Mesothelial cell of epicardium (in vitro differentiated cells): Measurements from ENCODE around the gene TXNRD3. TPM values are rescaled to one million over a fixed set of nuclear protein-coding genes. Genes with fewer than 3 reads are reported as not detected.

Experiments
- DNase-seq, 2 experiments: peaks; one replicate each; pipeline ENCODE4 v3.0.0; 2021; ENCODE audit warnings: low spot score in 2 of 2; ENCODE audit not compliant: unreplicated experiment in 2 of 2
- H3K27ac Mint-ChIP-seq: 2 replicates; pipeline ENCODE4 v1.8.0; 2021; ENCODE audit warnings: mixed read lengths
- H3K27me3 Mint-ChIP-seq: 2 replicates; pipeline ENCODE4 v1.8.0; 2021; ENCODE audit warnings: low read depth, mixed read lengths
- H3K36me3 Mint-ChIP-seq: 2 replicates; pipeline ENCODE4 v1.8.0; 2021; ENCODE audit warnings: mixed read lengths
- H3K4me1 Mint-ChIP-seq: 2 replicates; pipeline ENCODE4 v1.8.0; 2021; ENCODE audit warnings: mixed read lengths
- H3K4me3 Mint-ChIP-seq: 2 replicates; pipeline ENCODE4 v1.8.0; 2021; ENCODE audit warnings: mild to moderate bottlenecking, moderate library complexity, mixed read lengths
- H3K9me3 Mint-ChIP-seq: 2 replicates; pipeline ENCODE4 v1.8.0; 2021; ENCODE audit warnings: mixed read lengths
- total RNA-seq: library from RNA; stranded (reverse); gene quantifications from 3 replicates; pipeline ENCODE4 v1.2.1, GENCODE V29; 2021
- TF ChIP-seq, protein P1 (sequence below): fragments of 200-600 bp; sonication (generic); IDR thresholded peaks from one replicate; pipeline ENCODE4 v1.5.0; 2021; ENCODE audit warnings: antibody characterized with exemption; ENCODE audit not compliant: unreplicated experiment

The TXNRD3 gene
- total RNA-seq, 1 donor from 2014 or later = 18.4 TPM

DNA sequence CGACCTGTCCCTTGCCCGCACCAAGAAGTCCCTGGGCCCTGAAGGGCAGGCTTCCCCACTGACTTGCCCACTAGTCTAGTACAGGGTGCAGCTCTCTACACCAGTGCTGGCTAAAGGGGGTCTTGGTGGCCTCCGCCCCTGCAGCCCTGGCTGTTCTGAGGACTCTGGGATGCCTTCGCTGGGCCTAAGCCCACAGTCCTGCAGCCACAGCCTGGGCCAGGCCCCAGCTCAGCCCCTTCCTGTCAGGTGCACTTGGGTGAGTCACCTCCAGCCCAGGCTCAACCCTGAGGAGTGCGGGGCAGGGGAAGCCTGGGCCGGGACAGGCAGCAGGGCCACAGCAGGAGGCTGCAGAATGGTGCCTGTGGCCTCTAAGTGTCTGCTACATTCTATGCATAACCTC is 97.2 kb downstream of the TXNRD3 start:
- TF ChIP-seq, protein P1, sequence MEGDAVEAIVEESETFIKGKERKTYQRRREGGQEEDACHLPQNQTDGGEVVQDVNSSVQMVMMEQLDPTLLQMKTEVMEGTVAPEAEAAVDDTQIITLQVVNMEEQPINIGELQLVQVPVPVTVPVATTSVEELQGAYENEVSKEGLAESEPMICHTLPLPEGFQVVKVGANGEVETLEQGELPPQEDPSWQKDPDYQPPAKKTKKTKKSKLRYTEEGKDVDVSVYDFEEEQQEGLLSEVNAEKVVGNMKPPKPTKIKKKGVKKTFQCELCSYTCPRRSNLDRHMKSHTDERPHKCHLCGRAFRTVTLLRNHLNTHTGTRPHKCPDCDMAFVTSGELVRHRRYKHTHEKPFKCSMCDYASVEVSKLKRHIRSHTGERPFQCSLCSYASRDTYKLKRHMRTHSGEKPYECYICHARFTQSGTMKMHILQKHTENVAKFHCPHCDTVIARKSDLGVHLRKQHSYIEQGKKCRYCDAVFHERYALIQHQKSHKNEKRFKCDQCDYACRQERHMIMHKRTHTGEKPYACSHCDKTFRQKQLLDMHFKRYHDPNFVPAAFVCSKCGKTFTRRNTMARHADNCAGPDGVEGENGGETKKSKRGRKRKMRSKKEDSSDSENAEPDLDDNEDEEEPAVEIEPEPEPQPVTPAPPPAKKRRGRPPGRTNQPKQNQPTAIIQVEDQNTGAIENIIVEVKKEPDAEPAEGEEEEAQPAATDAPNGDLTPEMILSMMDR = no peak
- Mint-ChIP-seq H3K27me3 (peaks cover 20% of the 10 kb centered on the region), H3K27ac (no peak overlapping the region), H3K4me1 (no peaks in the 10 kb centered on the region), H3K9me3 (peaks cover 17% of the 10 kb centered on the region), H3K4me3 (no peak overlapping the region), H3K36me3 (no peaks in the 10 kb centered on the region)
- peak; percentile 7 to 17 for DNase-seq

GRCh38 chr3:126557415-126557745 is 97.5 kb downstream of the TXNRD3 start:
- Mint-ChIP-seq H3K27me3 (peaks cover 20% of the 10 kb centered on the region), H3K4me1 (no peaks in the 10 kb centered on the region), H3K27ac (no peak overlapping the region), H3K4me3 (no peak overlapping the region), H3K9me3 (peaks cover 15% of the 10 kb centered on the region), H3K36me3 (no peaks in the 10 kb centered on the region)
- TF ChIP-seq, protein P1 = no peak
- DNase-seq = peak in 1 of 2 experiments; percentile 9

Other genes starting within 250 kb of the TXNRD3 start
- 33.3 to 34.2 TPM (median 33.7 TPM) in 3 replicates for gene ZXDC, start 179.2 kb downstream of the TXNRD3 start, total RNA-seq
- gene UROC1, start 137.4 kb downstream of the TXNRD3 start, total RNA-seq = 0.11 to 0.13 TPM in 2 of 3 replicates, not detected in the other
- gene CHST13, start 131.0 kb downstream of the TXNRD3 start, total RNA-seq = not detected in 3 replicates
- gene C3orf22, start 96.2 kb downstream of the TXNRD3 start, total RNA-seq = 0.22 to 0.38 TPM in 2 of 3 replicates, not detected in the other
- 29.7 to 31.2 TPM (median 31.0 TPM) in 3 replicates for gene CHCHD6, start 49.1 kb upstream of the TXNRD3 start, total RNA-seq